Tibial artery (tissue), 4 donors: ENCODE results near the gene EMP3.

ENCODE experiments used
- DNase-seq, 2 donors: peaks; one replicate each; pipeline ENCODE4 v3.0.0-alpha.2; 2019
- H3K27ac ChIP-seq, 2 donors: fragments of 200-600 bp; sonication (generic) in 1 of 2; 1 replicate in 1 of 2; 2 replicates in 1 of 2; pipeline ENCODE4 v1.5.1; 2018 to 2019; ENCODE audit warnings: mild to moderate bottlenecking in 1 of 2
- H3K27me3 ChIP-seq, 2 donors: fragments of 200-600 bp; sonication (generic) in 1 of 2; one replicate each; pipeline versions ENCODE4 v1.5.1 to v1.6.0; 2016 to 2019
- H3K36me3 ChIP-seq, 3 donors: fragments of 200-600 bp; sonication (generic) in 2 of 3; one replicate each; pipeline ENCODE4 v1.5.1; 2016 to 2019; ENCODE audit warnings: mild to moderate bottlenecking in 2 of 3
- H3K4me1 ChIP-seq, 4 donors: fragments of 200-600 bp; sonication (generic) in 2 of 4; 1 replicate in 3 of 4; 2 replicates in 1 of 4; pipeline ENCODE4 v1.5.1; 2016 to 2019
- H3K4me3 ChIP-seq, 2 donors: fragments of 200-600 bp; sonication (generic) in 1 of 2; 1 replicate in 1 of 2; 2 replicates in 1 of 2; pipeline ENCODE4 v1.5.1; 2018 to 2019; ENCODE audit warnings: mild to moderate bottlenecking in 2 of 2
- H3K9me3 ChIP-seq, 3 donors: fragments of 200-600 bp; sonication (generic) in 1 of 3; one replicate each; pipeline ENCODE4 v1.5.1; 2016 to 2019
- intact Hi-C: fragments of 100-400 bp; cut with DNase I; formaldehyde crosslinking; loops from one replicate; pipeline ENCODE4 v1.15.0; 2023; ENCODE audit warnings: low total_unique reads
- TF ChIP-seq, protein P1 (sequence below), 2 experiments: fragments of 200-600 bp in 1 of 2; fragments of 450-650 bp in 1 of 2; IDR thresholded peaks; one replicate each; pipeline ENCODE4 v1.5.1; 2017 to 2019; ENCODE audit warnings: antibody characterized with exemption in 2 of 2, mild to moderate bottlenecking in 1 of 2, moderate library complexity in 1 of 2

The EMP3 gene

DNA sequence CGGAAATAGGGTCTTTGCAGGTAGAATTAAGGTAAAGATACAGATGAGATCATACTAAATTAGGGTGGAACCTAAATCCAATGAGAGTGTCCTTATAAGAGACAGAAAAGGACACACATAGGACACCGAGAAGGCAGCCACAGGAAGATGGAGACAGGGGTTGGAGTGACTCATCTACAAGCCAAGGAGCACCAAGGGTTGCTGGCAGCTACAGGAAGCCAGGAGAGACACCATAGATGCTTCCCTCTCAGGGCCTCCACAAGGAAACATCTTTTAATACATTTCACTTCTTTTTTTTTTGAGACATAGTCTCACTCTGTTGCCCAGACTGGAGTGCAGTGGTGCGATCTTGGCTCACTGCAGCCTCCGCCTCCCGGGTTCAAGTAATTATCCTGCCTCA, 28.3 kb downstream of the EMP3 start:
- Histone ChIP-seq H3K9me3 (no peaks in the 10 kb centered on the region), H3K36me3 (peaks cover 0 to 4% (median 0%) of the 10 kb centered on the region in 3 donors), H3K27me3 (no peaks in the 10 kb centered on the region), H3K27ac (no peak overlapping the region), H3K4me3 (no peak overlapping the region), H3K4me1 (no peaks in the 10 kb centered on the region)
- TF ChIP-seq, protein P1, sequence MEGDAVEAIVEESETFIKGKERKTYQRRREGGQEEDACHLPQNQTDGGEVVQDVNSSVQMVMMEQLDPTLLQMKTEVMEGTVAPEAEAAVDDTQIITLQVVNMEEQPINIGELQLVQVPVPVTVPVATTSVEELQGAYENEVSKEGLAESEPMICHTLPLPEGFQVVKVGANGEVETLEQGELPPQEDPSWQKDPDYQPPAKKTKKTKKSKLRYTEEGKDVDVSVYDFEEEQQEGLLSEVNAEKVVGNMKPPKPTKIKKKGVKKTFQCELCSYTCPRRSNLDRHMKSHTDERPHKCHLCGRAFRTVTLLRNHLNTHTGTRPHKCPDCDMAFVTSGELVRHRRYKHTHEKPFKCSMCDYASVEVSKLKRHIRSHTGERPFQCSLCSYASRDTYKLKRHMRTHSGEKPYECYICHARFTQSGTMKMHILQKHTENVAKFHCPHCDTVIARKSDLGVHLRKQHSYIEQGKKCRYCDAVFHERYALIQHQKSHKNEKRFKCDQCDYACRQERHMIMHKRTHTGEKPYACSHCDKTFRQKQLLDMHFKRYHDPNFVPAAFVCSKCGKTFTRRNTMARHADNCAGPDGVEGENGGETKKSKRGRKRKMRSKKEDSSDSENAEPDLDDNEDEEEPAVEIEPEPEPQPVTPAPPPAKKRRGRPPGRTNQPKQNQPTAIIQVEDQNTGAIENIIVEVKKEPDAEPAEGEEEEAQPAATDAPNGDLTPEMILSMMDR (IDR thresholded peaks at IDR 0.05) = no peak
- intact Hi-C loops = no loop called here
- no peak for DNase-seq

DNA sequence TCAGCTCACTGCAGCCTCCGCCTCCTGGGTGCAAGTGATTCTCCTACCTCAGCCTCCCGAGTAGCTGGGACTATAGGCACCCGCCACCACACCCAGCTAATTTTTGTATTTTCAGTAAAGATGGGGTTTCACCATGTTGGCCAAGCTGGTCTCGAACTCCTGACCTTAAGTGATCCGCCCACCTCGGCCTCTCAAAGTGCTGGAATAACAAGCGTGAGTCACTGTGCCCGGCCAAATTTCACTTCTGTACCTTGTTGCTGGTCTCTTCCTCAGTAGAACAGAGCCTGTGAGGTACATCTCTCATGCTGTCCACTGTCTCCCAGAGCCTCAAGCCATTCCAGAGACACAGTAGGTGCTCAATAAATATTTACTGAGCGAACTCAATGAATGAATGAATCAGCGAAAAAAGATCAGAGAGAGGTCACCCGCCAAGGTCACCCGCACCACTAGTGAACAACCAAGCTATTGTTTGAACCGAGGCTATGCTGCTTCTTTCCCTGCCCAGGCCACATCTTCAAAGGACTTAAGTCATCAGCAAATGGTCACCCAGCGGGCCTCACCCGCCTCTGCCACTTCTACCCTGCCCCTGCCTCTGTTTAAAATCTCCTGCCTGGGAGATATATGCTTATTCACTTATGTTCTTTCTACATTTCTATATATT, 29.1 kb downstream of the EMP3 start:
- H3K27ac ChIP-seq = no peak overlapping the region
- peaks cover 0 to 9% (median 0%) of the 10 kb centered on the region in 3 donors for H3K36me3 ChIP-seq
- TF ChIP-seq, protein P1 (IDR thresholded peaks at IDR 0.05) = no peak
- H3K27me3 ChIP-seq = no peaks in the 10 kb centered on the region
- H3K4me1 ChIP-seq = no peaks in the 10 kb centered on the region
- no peaks in the 10 kb centered on the region for H3K9me3 ChIP-seq
- DNase-seq = no peak
- H3K4me3 ChIP-seq = no peak overlapping the region
- intact Hi-C loops = no loop called here

DNA sequence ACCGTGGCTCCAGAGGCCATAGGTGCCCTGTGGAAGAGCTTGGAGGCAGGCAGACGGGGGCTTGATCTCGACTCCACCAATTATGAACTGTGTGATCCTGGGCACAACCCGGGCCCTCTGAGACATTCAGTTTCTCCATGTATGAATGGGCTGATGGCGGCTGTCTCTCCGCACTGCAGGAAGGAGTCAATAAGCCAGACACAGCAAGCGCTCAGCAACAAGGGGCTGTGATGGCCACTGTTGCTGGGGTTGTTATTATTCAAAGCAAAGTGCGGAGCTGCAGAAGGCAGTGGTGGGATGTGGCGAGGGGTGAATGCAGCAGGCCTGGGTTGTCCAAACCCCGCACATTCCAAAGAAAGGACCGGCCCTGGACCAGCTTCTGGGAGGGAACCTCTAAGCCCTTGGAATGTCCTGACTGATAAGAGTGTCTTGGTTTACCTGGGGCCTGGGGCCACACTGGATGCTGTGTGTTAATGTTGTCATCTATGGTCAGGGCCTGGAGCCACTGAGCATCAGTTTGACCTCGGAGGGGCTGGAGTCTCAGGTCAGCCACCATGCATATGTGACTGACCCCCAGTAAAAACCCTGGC, 30.1 kb downstream of the EMP3 start:
- H3K27ac ChIP-seq = no peak overlapping the region
- TF ChIP-seq, protein P1 (IDR thresholded peaks at IDR 0.05) = no peak
- intact Hi-C loops = no loop called here
- no peaks in the 10 kb centered on the region for H3K4me1 ChIP-seq
- no peak for DNase-seq
- no peak overlapping the region for H3K4me3 ChIP-seq
- H3K9me3 ChIP-seq = no peaks in the 10 kb centered on the region
- no peaks in the 10 kb centered on the region for H3K27me3 ChIP-seq
- peaks cover 0 to 17% (median 4%) of the 10 kb centered on the region in 3 donors for H3K36me3 ChIP-seq

DNA sequence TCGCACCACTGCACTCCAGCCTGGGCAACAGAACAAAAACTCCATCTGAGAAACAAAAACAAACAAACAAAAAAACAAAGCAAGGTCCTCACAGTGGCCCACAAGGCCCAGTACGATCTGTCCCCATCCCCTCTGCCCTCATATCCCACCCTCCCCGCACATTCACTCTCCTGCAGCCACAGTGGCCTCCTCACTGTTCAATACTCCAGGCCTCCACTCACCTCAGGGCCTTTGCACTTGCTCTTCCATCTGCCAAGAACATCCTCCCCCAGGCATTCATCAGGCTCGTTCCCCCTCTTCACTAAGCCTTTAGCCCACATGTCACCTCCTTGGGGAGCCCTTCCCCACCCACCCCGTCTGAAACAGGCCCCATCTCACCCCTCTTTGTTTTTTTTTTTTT, 33.8 kb downstream of the EMP3 start:
- intact Hi-C loops = no loop called here
- Histone ChIP-seq H3K4me1 (peaks cover 0 to 5% (median 0%) of the 10 kb centered on the region in 4 donors), H3K4me3 (no peak overlapping the region), H3K27me3 (no peaks in the 10 kb centered on the region), H3K27ac (no peak overlapping the region), H3K9me3 (no peaks in the 10 kb centered on the region), H3K36me3 (peaks cover 0 to 17% (median 4%) of the 10 kb centered on the region in 3 donors)
- TF ChIP-seq, protein P1 (IDR thresholded peaks at IDR 0.05) = no peak
- no peak for DNase-seq

DNA sequence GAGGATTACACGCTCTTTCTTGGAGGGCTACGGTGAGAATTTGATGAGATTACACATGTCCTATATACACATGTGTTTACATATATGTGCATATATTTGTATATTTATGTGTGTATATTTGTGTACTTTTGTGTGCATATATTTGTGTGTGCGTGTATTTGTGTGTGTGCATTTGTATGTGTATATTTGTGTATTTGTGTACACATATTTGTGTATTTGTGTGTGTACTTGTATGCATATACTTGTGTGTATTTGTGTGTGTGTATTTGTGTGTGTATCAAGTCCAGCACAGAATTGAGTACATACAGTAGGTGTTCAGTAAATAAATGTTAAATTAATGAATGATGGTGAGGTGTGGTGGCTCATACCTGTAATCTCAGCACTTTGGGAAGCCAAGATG, 36.6 kb downstream of the EMP3 start:
- Histone ChIP-seq H3K27me3 (no peaks in the 10 kb centered on the region), H3K4me3 (no peak overlapping the region), H3K36me3 (peaks cover 0 to 17% (median 4%) of the 10 kb centered on the region in 3 donors), H3K27ac (no peak overlapping the region), H3K4me1 (peaks cover 0 to 11% (median 5%) of the 10 kb centered on the region in 4 donors), H3K9me3 (no peaks in the 10 kb centered on the region)
- DNase-seq = no peak
- TF ChIP-seq, protein P1 (IDR thresholded peaks at IDR 0.05) = no peak
- intact Hi-C loops = no loop called here
